Measurements from ENCODE around the gene SLX4IP.
"Not testable (repeated sequence)": the region's sequence is repeated elsewhere in the genome, so short reads cannot be mapped to it uniquely, and the experiment has no call there.

Gene SLX4IP

GRCh38 chr20:10415013-10415650 is 20.0 kb upstream of the SLX4IP start:
- no peak for TF ChIP-seq CTCF (IDR thresholded peaks at IDR 0.05; ENCODE audit: borderline replicate concordance, insufficient read depth, low read depth, low read length)
- H3K4me3 ChIP-seq (ENCODE audit: low read depth, low read length) = no peak overlapping the region

- not testable (repeated sequence) for H3K4me3 ChIP-seq (ENCODE audit: low read depth, low read length)
These were observed 17.9 kb upstream of the SLX4IP start for GRCh38 chr20:10417218-10417617.

- TF ChIP-seq CTCF (IDR thresholded peaks at IDR 0.05; ENCODE audit: borderline replicate concordance, insufficient read depth, low read depth, low read length) = no peak
- H3K4me3 ChIP-seq (ENCODE audit: low read depth, low read length) = no peak overlapping the region
These were observed 15.5 kb upstream of the SLX4IP start for GRCh38 chr20:10419550-10420133.

- TF ChIP-seq CTCF (IDR thresholded peaks at IDR 0.05; ENCODE audit: borderline replicate concordance, insufficient read depth, low read depth, low read length) = no peak
- H3K4me3 ChIP-seq (ENCODE audit: low read depth, low read length) = no peak overlapping the region
These were observed 11.4 kb upstream of the SLX4IP start for GRCh38 chr20:10423735-10424134.

GRCh38 chr20:10427060-10427692 is 7.9 kb upstream of the SLX4IP start:
- TF ChIP-seq CTCF (IDR thresholded peaks at IDR 0.05; ENCODE audit: borderline replicate concordance, insufficient read depth, low read depth, low read length) = peak; percentile 64; the same call in 1 of the 2 replicates
- no peak overlapping the region for H3K4me3 ChIP-seq (ENCODE audit: low read depth, low read length)

- no peak for TF ChIP-seq CTCF (IDR thresholded peaks at IDR 0.05; ENCODE audit: borderline replicate concordance, insufficient read depth, low read depth, low read length)
- no peak overlapping the region for H3K4me3 ChIP-seq (ENCODE audit: low read depth, low read length)
These were observed 7.1 kb upstream of the SLX4IP start for GRCh38 chr20:10428008-10428407.

GRCh38 chr20:10429443-10429981 is 5.6 kb upstream of the SLX4IP start:
- H3K4me3 ChIP-seq (ENCODE audit: low read depth, low read length) = no peak overlapping the region
- TF ChIP-seq CTCF (IDR thresholded peaks at IDR 0.05; ENCODE audit: borderline replicate concordance, insufficient read depth, low read depth, low read length) = no peak

Data from GM12875 (cell line).